PC-9 (cell line): Measurements from ENCODE around the gene C7orf57.

Experiments
- EZH2 ChIP-seq: fragments of 200-600 bp; sonication (generic); IDR thresholded peaks from 2 replicates; pipeline ENCODE4 v1.8.0; 2017; ENCODE audit warnings: antibody characterized with exemption, low read depth
- TF ChIP-seq, protein P1 (sequence below): fragments of 200-600 bp; sonication (generic); conservative IDR thresholded peaks from 2 replicates; pipeline ENCODE4 v1.6.1; 2017; ENCODE audit warnings: mixed run types, antibody characterized with exemption, mild to moderate bottlenecking, moderate library complexity

DNA sequence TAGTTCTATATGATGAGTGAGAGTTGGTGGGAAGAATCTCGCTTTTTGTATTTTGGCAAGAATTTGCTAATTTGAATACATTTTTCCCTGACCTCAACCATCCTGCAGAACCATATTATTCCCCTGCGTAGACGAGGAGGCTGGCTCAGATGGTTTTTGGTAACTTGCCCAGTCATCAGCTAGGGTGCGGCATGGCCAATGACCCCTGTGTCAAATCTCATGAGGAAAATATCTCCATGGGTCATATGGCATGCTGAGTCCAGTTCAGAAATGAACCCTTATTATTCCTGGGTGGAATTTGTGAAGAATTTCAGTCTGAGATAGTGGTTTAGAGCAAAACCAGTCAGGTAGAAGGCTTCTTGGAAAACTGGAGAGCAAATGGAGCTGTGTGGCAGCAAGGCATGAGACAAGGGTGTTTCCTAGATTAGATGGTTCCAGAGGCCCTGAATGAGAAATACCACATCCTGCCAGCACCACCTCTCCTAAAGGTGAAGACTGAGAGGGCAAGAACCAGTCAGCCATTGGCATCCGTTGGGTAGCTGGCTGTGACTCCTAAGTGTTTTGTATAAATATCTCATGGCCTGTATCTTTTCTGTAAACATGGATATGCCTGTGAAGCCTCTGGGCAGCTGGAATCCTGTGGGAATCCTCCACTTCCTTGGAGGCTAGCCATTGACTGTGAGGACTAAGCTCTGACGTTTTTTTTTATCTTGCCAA lies 47.9 kb downstream of the C7orf57 start:
- TF ChIP-seq, protein P1, sequence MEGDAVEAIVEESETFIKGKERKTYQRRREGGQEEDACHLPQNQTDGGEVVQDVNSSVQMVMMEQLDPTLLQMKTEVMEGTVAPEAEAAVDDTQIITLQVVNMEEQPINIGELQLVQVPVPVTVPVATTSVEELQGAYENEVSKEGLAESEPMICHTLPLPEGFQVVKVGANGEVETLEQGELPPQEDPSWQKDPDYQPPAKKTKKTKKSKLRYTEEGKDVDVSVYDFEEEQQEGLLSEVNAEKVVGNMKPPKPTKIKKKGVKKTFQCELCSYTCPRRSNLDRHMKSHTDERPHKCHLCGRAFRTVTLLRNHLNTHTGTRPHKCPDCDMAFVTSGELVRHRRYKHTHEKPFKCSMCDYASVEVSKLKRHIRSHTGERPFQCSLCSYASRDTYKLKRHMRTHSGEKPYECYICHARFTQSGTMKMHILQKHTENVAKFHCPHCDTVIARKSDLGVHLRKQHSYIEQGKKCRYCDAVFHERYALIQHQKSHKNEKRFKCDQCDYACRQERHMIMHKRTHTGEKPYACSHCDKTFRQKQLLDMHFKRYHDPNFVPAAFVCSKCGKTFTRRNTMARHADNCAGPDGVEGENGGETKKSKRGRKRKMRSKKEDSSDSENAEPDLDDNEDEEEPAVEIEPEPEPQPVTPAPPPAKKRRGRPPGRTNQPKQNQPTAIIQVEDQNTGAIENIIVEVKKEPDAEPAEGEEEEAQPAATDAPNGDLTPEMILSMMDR = no peak
- TF ChIP-seq EZH2 = no peak
